Measurements from ENCODE around the gene TMEM129.

- no peak for TF ChIP-seq CTCF (IDR thresholded peaks at IDR 0.05; ENCODE audit: low read depth, low read length, poor library complexity, severe bottlenecking)
- TF ChIP-seq EZH2phosphoT487 (IDR thresholded peaks at IDR 0.05; ENCODE audit: borderline replicate concordance, low read length), result no peak
Measured at GRCh38 chr4:1717129-1718094, 3.7 kb downstream of the TMEM129 start.
